T-helper 9 cell (primary cell): ENCODE measurements around the gene FPGS.
"Not testable (repeated sequence)": the region's sequence is repeated elsewhere in the genome, so short reads cannot be mapped to it uniquely, and the experiment has no call there.

Experiments used
- DNase-seq: peaks from one replicate; pipeline ENCODE4 v3.0.0-alpha.2; 2020

Gene FPGS

GRCh38 chr9:127770905-127771569 is 31.6 kb upstream of the FPGS start:
- DNase-seq = peak; percentile 90

GRCh38 chr9:127771570-127772189 is 31.0 kb upstream of the FPGS start:
- no peak for DNase-seq

- no peak for DNase-seq
Measured at GRCh38 chr9:127772603-127773002, 30.1 kb upstream of the FPGS start.

- no peak for DNase-seq
Measured at GRCh38 chr9:127773272-127773671, 29.4 kb upstream of the FPGS start.

- DNase-seq = no peak
Measured at GRCh38 chr9:127773981-127774380, 28.7 kb upstream of the FPGS start.

- DNase-seq = peak; percentile 61
Measured at GRCh38 chr9:127776195-127776923, 26.3 kb upstream of the FPGS start.

- no peak for DNase-seq
Measured at GRCh38 chr9:127776924-127777289, 25.8 kb upstream of the FPGS start.

GRCh38 chr9:127777368-127777980 is 25.2 kb upstream of the FPGS start:
- DNase-seq = no peak

GRCh38 chr9:127778280-127779135 is 24.2 kb upstream of the FPGS start, which contains the start of gene SH2D3C:
TSS of gene SH2D3C (minus strand) at chr9:127778666. CDS start at chr9:127778627, 39 bp downstream.
- peak; percentile 28 for DNase-seq

- DNase-seq = peak; percentile 31
Measured at GRCh38 chr9:127779136-127779981, 23.3 kb upstream of the FPGS start.

GRCh38 chr9:127780126-127780885 is 22.4 kb upstream of the FPGS start:
- DNase-seq = no peak

- not testable (repeated sequence) for DNase-seq
Measured at GRCh38 chr9:127780909-127781308, 21.8 kb upstream of the FPGS start.

GRCh38 chr9:127781806-127782205 is 20.9 kb upstream of the FPGS start:
- no peak for DNase-seq

- peak; percentile 66 for DNase-seq
Measured at GRCh38 chr9:127783111-127784008, 19.3 kb upstream of the FPGS start.

GRCh38 chr9:127785023-127785932 is 17.4 kb upstream of the FPGS start:
- peak; percentile 85 for DNase-seq

GRCh38 chr9:127785933-127786772 is 16.5 kb upstream of the FPGS start, which contains the start of gene CDK9:
TSS of gene CDK9 (plus strand) at chr9:127786034. CDS start at chr9:127786149, 115 bp downstream.
- peak; percentile 91 for DNase-seq

- DNase-seq = no peak
Measured at GRCh38 chr9:127786773-127787104, 15.9 kb upstream of the FPGS start.
